Suprapubic skin (tissue), 4 donors: ENCODE measurements around the gene METTL17. TPM values are rescaled to one million over a fixed set of nuclear protein-coding genes. Genes with fewer than 3 reads are reported as not detected.
A peak's percentile ranks its signal among the peaks of the same experiment; 100 is the strongest.

Source experiments
- DNase-seq, 2 donors: peaks; one replicate each; pipeline ENCODE4 v3.0.0-alpha.2; 2019; ENCODE audit warnings: low spot score in 2 of 2
- H3K27ac ChIP-seq: fragments of 200-600 bp; sonication (generic); one replicate; pipeline ENCODE4 v1.5.1; 2019
- H3K27me3 ChIP-seq: fragments of 200-600 bp; sonication (generic); one replicate; pipeline ENCODE4 v1.5.1; 2019
- H3K36me3 ChIP-seq: fragments of 200-600 bp; sonication (generic); one replicate; pipeline ENCODE4 v1.5.1; 2019
- H3K4me1 ChIP-seq: fragments of 200-600 bp; sonication (generic); one replicate; pipeline ENCODE4 v1.5.1; 2019
- H3K4me3 ChIP-seq: fragments of 200-600 bp; sonication (generic); one replicate; pipeline ENCODE4 v1.5.1; 2019; ENCODE audit warnings: mild to moderate bottlenecking
- H3K9me3 ChIP-seq: fragments of 200-600 bp; sonication (generic); one replicate; pipeline ENCODE4 v1.5.1; 2019
- CTCF ChIP-seq, 2 donors: fragments of 200-600 bp in 1 of 2; fragments of 450-650 bp in 1 of 2; sonication (generic) in 1 of 2; IDR thresholded peaks; one replicate each; pipeline ENCODE4 v1.5.1; 2016 to 2019; ENCODE audit warnings: antibody characterized with exemption in 2 of 2, mild to moderate bottlenecking in 1 of 2, moderate library complexity in 1 of 2
- EP300 ChIP-seq: sonication (generic); formaldehyde crosslinking; IDR thresholded peaks from one replicate; pipeline ENCODE4 v1.6.1; 2017; ENCODE audit warnings: antibody characterized with exemption
- POLR2A ChIP-seq, 2 donors: fragments of 450-650 bp; IDR thresholded peaks; one replicate each; pipeline ENCODE4 v1.6.1; 2017; ENCODE audit warnings: antibody characterized with exemption in 2 of 2, mild to moderate bottlenecking in 2 of 2, moderate library complexity in 2 of 2
- POLR2AphosphoS5 ChIP-seq, 3 donors: sonication (generic); formaldehyde crosslinking; IDR thresholded peaks; one replicate each; pipeline ENCODE4 v1.6.1; 2017; ENCODE audit warnings: antibody characterized with exemption in 3 of 3
- WGBS: methylation state at CpG from one replicate; pipeline ENCODE4 v1.1.5; 2018; 5-methylcytosine and 5-hydroxymethylcytosine counted together
- total RNA-seq, 4 donors: library from RNA; depleted of rRNA; stranded (reverse); fragments of >200 nt; gene quantifications; one replicate each; pipeline ENCODE4 v1.1.0, GENCODE V29; 2016

Gene METTL17
- total RNA-seq, 4 donors from 2014 or later = 64.9 to 332 (median 96.3) TPM

DNA sequence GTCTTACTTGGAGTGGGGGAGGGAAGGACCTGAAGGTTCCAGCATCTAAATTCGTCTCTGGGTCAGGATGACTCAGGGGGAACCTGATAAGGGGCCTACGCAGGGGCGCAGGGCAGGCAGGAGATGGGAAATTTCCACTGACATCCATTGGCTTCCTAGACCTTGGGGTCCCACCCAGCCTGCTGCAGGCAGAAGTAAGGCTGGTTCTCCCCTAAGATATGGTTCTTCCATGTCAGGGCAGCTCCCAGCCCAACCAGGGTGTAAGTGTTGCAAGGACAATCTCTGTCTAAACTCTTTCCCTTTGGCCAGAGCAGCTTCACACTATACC, 37.2 kb downstream of the METTL17 start:
- Histone ChIP-seq H3K4me3 (no peak overlapping the region), H3K4me1 (peaks cover 47% of the 10 kb centered on the region), H3K9me3 (no peaks in the 10 kb centered on the region), H3K36me3 (no peaks in the 10 kb centered on the region), H3K27me3 (no peaks in the 10 kb centered on the region), H3K27ac (peak overlapping the region; percentile 94)
- no peak for DNase-seq
- TF ChIP-seq POLR2AphosphoS5 (IDR thresholded peaks at IDR 0.05) (no peak), POLR2A (IDR thresholded peaks at IDR 0.05) (no peak), EP300 (no peak), CTCF (IDR thresholded peaks at IDR 0.05) (no peak)
- 44% methylated on average over 3 of the region's 3 CpGs for WGBS

GRCh38 chr14:21029917-21030316, 40.1 kb downstream of the METTL17 start, which contains the start of gene TPPP2:
Gene TPPP2 (plus strand): TSS chr14:21030217. CDS start chr14:21030582, 365 bp downstream.
- peaks cover 20% of the 10 kb centered on the region for H3K4me1 ChIP-seq
- 94% methylated on average over 5 of the region's 5 CpGs for WGBS
- H3K36me3 ChIP-seq = no peaks in the 10 kb centered on the region
- H3K4me3 ChIP-seq = no peak within 1 kb of the TSS
- TF ChIP-seq EP300 = no peak
- no peak for TF ChIP-seq POLR2AphosphoS5 (IDR thresholded peaks at IDR 0.05)
- no peak for TF ChIP-seq CTCF (IDR thresholded peaks at IDR 0.05)
- no peak for TF ChIP-seq POLR2A (IDR thresholded peaks at IDR 0.05)
- DNase-seq = no peak
- no peak within 1 kb of the TSS for H3K27ac ChIP-seq
- H3K9me3 ChIP-seq = no peaks in the 10 kb centered on the region
- H3K27me3 ChIP-seq = no peaks in the 10 kb centered on the region

- H3K4me1 ChIP-seq = peaks cover 14% of the 10 kb centered on the region
- H3K4me3 ChIP-seq = no peak overlapping the region
- no peak overlapping the region for H3K27ac ChIP-seq
- no peaks in the 10 kb centered on the region for H3K36me3 ChIP-seq
- H3K9me3 ChIP-seq = no peaks in the 10 kb centered on the region
- WGBS = 86% methylated on average over 12 of the region's 12 CpGs
- TF ChIP-seq CTCF (IDR thresholded peaks at IDR 0.05) = no peak
- TF ChIP-seq POLR2A (IDR thresholded peaks at IDR 0.05) = no peak
- TF ChIP-seq EP300 = no peak
- TF ChIP-seq POLR2AphosphoS5 (IDR thresholded peaks at IDR 0.05) = no peak
- no peak for DNase-seq
- H3K27me3 ChIP-seq = no peaks in the 10 kb centered on the region
Measured at GRCh38 chr14:21030531-21030930, 40.8 kb downstream of the METTL17 start.

DNA sequence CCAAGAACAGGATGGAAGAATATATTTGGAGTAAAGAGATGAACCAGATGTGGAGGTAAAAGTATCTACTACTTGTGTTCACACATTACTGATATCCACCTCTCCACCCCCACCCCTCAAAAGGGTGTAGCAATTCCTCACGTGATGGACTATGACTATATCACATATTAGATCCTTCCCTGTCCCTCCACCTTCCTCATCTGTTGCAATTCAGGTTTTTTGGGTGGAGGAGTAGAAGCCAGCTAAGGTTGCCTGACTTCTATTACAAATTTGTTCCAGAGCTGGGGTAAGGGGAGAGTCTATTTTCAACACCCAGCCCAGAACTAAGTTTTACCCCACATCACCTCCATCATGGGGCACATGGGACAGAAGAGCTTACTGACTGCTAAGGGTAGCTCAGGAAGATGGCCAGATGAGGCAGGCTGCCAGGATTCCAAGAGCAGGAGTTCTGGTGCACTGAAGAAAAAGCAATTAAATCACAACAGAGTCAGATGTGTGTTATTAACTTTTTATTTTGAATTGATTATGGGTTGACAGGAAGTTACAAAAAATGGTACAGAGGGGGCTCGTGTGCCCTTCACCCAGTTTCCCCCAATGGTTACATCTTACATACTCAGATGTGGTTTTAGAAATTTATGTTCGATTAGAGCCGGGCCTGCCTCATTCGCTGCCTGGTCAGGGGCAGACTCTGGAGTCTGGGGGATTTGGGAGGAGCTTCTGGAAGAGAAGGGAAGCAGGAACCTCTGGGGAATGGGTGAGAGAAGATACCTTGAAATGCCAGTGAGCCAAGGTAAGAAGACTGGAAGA, 42.7 kb downstream of the METTL17 start:
- 82% methylated on average over 5 of the region's 5 CpGs for WGBS
- Histone ChIP-seq H3K36me3 (no peaks in the 10 kb centered on the region), H3K9me3 (no peaks in the 10 kb centered on the region), H3K27ac (no peak overlapping the region), H3K4me1 (no peaks in the 10 kb centered on the region), H3K4me3 (no peak overlapping the region), H3K27me3 (no peaks in the 10 kb centered on the region)
- TF ChIP-seq EP300 (no peak), CTCF (IDR thresholded peaks at IDR 0.05) (no peak), POLR2A (IDR thresholded peaks at IDR 0.05) (no peak), POLR2AphosphoS5 (IDR thresholded peaks at IDR 0.05) (no peak)
- DNase-seq = no peak

DNA sequence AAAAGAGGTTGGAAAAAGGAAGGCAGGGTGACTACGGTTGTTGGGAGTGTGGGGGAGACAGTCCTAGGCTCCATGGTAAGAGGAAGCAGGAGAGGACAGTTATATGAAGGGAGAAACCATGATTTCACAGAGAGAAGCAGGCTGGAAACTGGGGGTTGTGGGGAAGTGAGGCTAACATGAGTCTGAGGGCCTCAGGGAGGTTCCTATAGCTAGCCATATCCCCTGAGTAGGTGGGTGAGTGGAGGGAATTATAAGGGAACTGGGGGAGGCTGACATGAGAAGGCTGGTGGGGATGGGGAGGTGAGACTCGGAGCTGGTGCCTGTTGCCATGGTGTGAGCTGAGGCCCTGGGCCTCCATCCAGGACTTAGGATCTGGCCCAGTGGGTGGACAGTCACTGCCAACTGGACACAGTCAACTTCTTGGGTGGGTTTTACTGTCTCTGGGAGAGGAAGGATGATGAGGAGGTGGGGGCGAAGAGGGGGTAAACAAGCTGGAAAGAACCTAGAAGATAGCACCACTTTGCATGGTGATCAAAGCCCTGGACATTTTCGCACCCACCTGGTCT, 43.4 kb downstream of the METTL17 start:
- Histone ChIP-seq H3K27ac (no peak overlapping the region), H3K36me3 (no peaks in the 10 kb centered on the region), H3K4me1 (peaks cover 2% of the 10 kb centered on the region), H3K27me3 (no peaks in the 10 kb centered on the region), H3K4me3 (no peak overlapping the region), H3K9me3 (no peaks in the 10 kb centered on the region)
- TF ChIP-seq POLR2AphosphoS5 (IDR thresholded peaks at IDR 0.05) (no peak), POLR2A (IDR thresholded peaks at IDR 0.05) (no peak), CTCF (IDR thresholded peaks at IDR 0.05) (no peak), EP300 (no peak)
- WGBS = 80% methylated on average over 4 of the region's 4 CpGs
- no peak for DNase-seq
